Activated naive CD4-positive, alpha-beta T cell treated with anti-CD3 and anti-CD28 coated beads, Interleukin-2, amount 10 ng/mL, durations not matched to agents 7 days and 5 days (primary cell): ENCODE data around the gene GALK1.
"Not testable (repeated sequence)": the region's sequence is repeated elsewhere in the genome, so short reads cannot be mapped to it uniquely, and the experiment has no call there.

Experiments
- CTCF ChIA-PET: fragments of 350-600 bp; sonication (Branson Sonifier 250); formaldehyde crosslinking; loops from one replicate; lab custom pipeline; 2021; ENCODE audit warnings: antibody characterized with exemption; lab: Charles Lee
- DNase-seq: peaks from one replicate; pipeline ENCODE4 v3.0.0-alpha.2; 2020
- H3K27ac Mint-ChIP-seq: one replicate; pipeline ENCODE4 v1.8.0; 2021; ENCODE audit warnings: mild to moderate bottlenecking, moderate library complexity, mixed read lengths
- H3K27me3 Mint-ChIP-seq: one replicate; pipeline ENCODE4 v1.8.0; 2021; ENCODE audit warnings: mild to moderate bottlenecking, mixed read lengths
- H3K36me3 Mint-ChIP-seq: one replicate; pipeline ENCODE4 v1.8.0; 2021; ENCODE audit warnings: mixed read lengths
- H3K4me1 Mint-ChIP-seq: one replicate; pipeline ENCODE4 v1.8.0; 2021; ENCODE audit warnings: mixed read lengths
- H3K4me3 Mint-ChIP-seq: one replicate; pipeline ENCODE4 v1.8.0; 2021; ENCODE audit warnings: mild to moderate bottlenecking, moderate library complexity, mixed read lengths
- H3K9me3 Mint-ChIP-seq: one replicate; pipeline ENCODE4 v1.8.0; 2021; ENCODE audit warnings: mixed read lengths

GALK1 gene

GRCh38 chr17:75778861-75779249 is 13.9 kb upstream of the GALK1 start:
- peak; percentile 84 for DNase-seq
- Mint-ChIP-seq H3K27me3 (peaks cover 9% of the 10 kb centered on the region), H3K9me3 (no peaks in the 10 kb centered on the region), H3K4me3 (peak overlapping the region; percentile 94), H3K4me1 (peaks cover 56% of the 10 kb centered on the region), H3K36me3 (peaks cover 41% of the 10 kb centered on the region), H3K27ac (peak overlapping the region; percentile 99)
- CTCF ChIA-PET, result interaction anchor here (1.6 to 2.0 kb wide), 2 partner anchors 51 to 75 kb away, joined by 3 to 5 read pairs; no protein-coding TSS in a partner anchor

GRCh38 chr17:75778066-75778860 is 13.3 kb upstream of the GALK1 start:
- H3K9me3 Mint-ChIP-seq, H3K27me3 Mint-ChIP-seq, DNase-seq: not testable (repeated sequence)
- Mint-ChIP-seq H3K4me3 (peak overlapping the region; percentile 94), H3K4me1 (peaks cover 50% of the 10 kb centered on the region), H3K36me3 (peaks cover 41% of the 10 kb centered on the region), H3K27ac (peak overlapping the region; percentile 99)
- CTCF ChIA-PET, result interaction anchor here (1.0 to 1.6 kb wide), 2 partner anchors 13 to 75 kb away, joined by 3 read pairs; partner anchors contain the start of gene GALK1

- Mint-ChIP-seq H3K27me3 (peaks cover 9% of the 10 kb centered on the region), H3K36me3 (peaks cover 39% of the 10 kb centered on the region), H3K27ac (peak overlapping the region; percentile 84), H3K4me3 (peak overlapping the region; percentile 94), H3K4me1 (peaks cover 43% of the 10 kb centered on the region), H3K9me3 (no peaks in the 10 kb centered on the region)
- no peak for DNase-seq
- CTCF ChIA-PET, result interaction anchor here (1.0 to 1.6 kb wide), 3 partner anchors 12 to 76 kb away, joined by 3 to 5 read pairs (median 3); partner anchors contain the start of gene GALK1
Observed at GRCh38 chr17:75777296-75777922, 12.4 kb upstream of the GALK1 start.

GRCh38 chr17:75776386-75777295 is 11.6 kb upstream of the GALK1 start:
- H3K9me3 Mint-ChIP-seq, result no peaks in the 10 kb centered on the region
- no peak for DNase-seq
- peaks cover 10% of the 10 kb centered on the region for H3K27me3 Mint-ChIP-seq
- peaks cover 39% of the 10 kb centered on the region for H3K36me3 Mint-ChIP-seq
- CTCF ChIA-PET, result interaction anchor here (0.8 to 1.9 kb wide), 5 partner anchors 11 to 72 kb away, joined by 3 to 6 read pairs (median 5); partner anchors contain the start of gene GALK1
- H3K4me1 Mint-ChIP-seq, result peaks cover 38% of the 10 kb centered on the region
- H3K27ac Mint-ChIP-seq, result peak overlapping the region; percentile 84
- peak overlapping the region; percentile 94 for H3K4me3 Mint-ChIP-seq

GRCh38 chr17:75774991-75775668 is 10.1 kb upstream of the GALK1 start:
- DNase-seq, result no peak
- CTCF ChIA-PET, result interaction anchor here (0.9 to 2.2 kb wide), 4 partner anchors 10 to 41 kb away, joined by 3 to 6 read pairs (median 4); partner anchors contain the start of gene GALK1
- no peaks in the 10 kb centered on the region for H3K9me3 Mint-ChIP-seq
- H3K36me3 Mint-ChIP-seq, result peaks cover 39% of the 10 kb centered on the region
- peaks cover 14% of the 10 kb centered on the region for H3K27me3 Mint-ChIP-seq
- peak overlapping the region; percentile 10 for H3K4me3 Mint-ChIP-seq
- peaks cover 37% of the 10 kb centered on the region for H3K4me1 Mint-ChIP-seq
- peak overlapping the region; percentile 75 for H3K27ac Mint-ChIP-seq

GRCh38 chr17:75774471-75774990 is 9.5 kb upstream of the GALK1 start:
- Mint-ChIP-seq H3K27me3 (peaks cover 12% of the 10 kb centered on the region), H3K4me1 (peaks cover 34% of the 10 kb centered on the region), H3K9me3 (no peaks in the 10 kb centered on the region), H3K4me3 (no peak overlapping the region), H3K36me3 (peaks cover 38% of the 10 kb centered on the region), H3K27ac (peak overlapping the region; percentile 68)
- CTCF ChIA-PET, result interaction anchor here (0.9 to 2.2 kb wide), 3 partner anchors 9 to 56 kb away, joined by 3 to 5 read pairs (median 5); partner anchors contain the start of gene GALK1
- DNase-seq, result no peak

- no peak overlapping the region for H3K27ac Mint-ChIP-seq
- no peak overlapping the region for H3K4me3 Mint-ChIP-seq
- H3K4me1 Mint-ChIP-seq, result peaks cover 34% of the 10 kb centered on the region
- no peaks in the 10 kb centered on the region for H3K9me3 Mint-ChIP-seq
- peaks cover 37% of the 10 kb centered on the region for H3K36me3 Mint-ChIP-seq
- peaks cover 9% of the 10 kb centered on the region for H3K27me3 Mint-ChIP-seq
- CTCF ChIA-PET, result interaction anchor here (0.9 to 2.2 kb wide), 6 partner anchors 9 to 56 kb away, joined by 3 to 10 read pairs (median 4); partner anchors contain the start of gene GALK1
- no peak for DNase-seq
Observed at GRCh38 chr17:75773808-75774470, 8.9 kb upstream of the GALK1 start.

- H3K27ac Mint-ChIP-seq, result peak overlapping the region; percentile 62
- H3K27me3 Mint-ChIP-seq, result peaks cover 5% of the 10 kb centered on the region
- H3K4me3 Mint-ChIP-seq, result no peak overlapping the region
- no peaks in the 10 kb centered on the region for H3K9me3 Mint-ChIP-seq
- DNase-seq, result no peak
- peaks cover 31% of the 10 kb centered on the region for H3K4me1 Mint-ChIP-seq
- H3K36me3 Mint-ChIP-seq, result peaks cover 30% of the 10 kb centered on the region
- CTCF ChIA-PET, result interaction anchor here (1.0 to 2.2 kb wide), 7 partner anchors 9 to 59 kb away, joined by 3 to 10 read pairs (median 4); partner anchors contain the start of gene GALK1
Observed at GRCh38 chr17:75773121-75773807, 8.3 kb upstream of the GALK1 start.

GRCh38 chr17:75771334-75772281 is 6.6 kb upstream of the GALK1 start:
- no peaks in the 10 kb centered on the region for H3K9me3 Mint-ChIP-seq
- peaks cover 14% of the 10 kb centered on the region for H3K36me3 Mint-ChIP-seq
- no peak overlapping the region for H3K4me3 Mint-ChIP-seq
- no peak overlapping the region for H3K27ac Mint-ChIP-seq
- H3K4me1 Mint-ChIP-seq, result peaks cover 16% of the 10 kb centered on the region
- CTCF ChIA-PET, result interaction anchor here (0.9 to 1.6 kb wide), 3 partner anchors 9 to 58 kb away, joined by 3 read pairs; no protein-coding TSS in a partner anchor
- H3K27me3 Mint-ChIP-seq, result peaks cover 14% of the 10 kb centered on the region
- DNase-seq, result no peak

GRCh38 chr17:75769536-75769935 is 4.5 kb upstream of the GALK1 start:
- DNase-seq, result no peak
- no peak overlapping the region for H3K4me3 Mint-ChIP-seq

GRCh38 chr17:75767881-75768280 is 2.9 kb upstream of the GALK1 start:
- Mint-ChIP-seq H3K4me1 (peaks cover 19% of the 10 kb centered on the region), H3K36me3 (no peaks in the 10 kb centered on the region), H3K9me3 (no peaks in the 10 kb centered on the region), H3K27ac (no peak overlapping the region), H3K4me3 (no peak overlapping the region), H3K27me3 (peaks cover 21% of the 10 kb centered on the region)
- CTCF ChIA-PET, result interaction anchor here (0.7 kb wide), 1 partner anchor 301 kb away, joined by 5 read pairs; no protein-coding TSS in a partner anchor
- DNase-seq, result no peak

More at GRCh38 chr17:75769536-75769935, 4.5 kb upstream of the GALK1 start:
- CTCF ChIA-PET, result no interaction called here
- Mint-ChIP-seq H3K36me3 (no peaks in the 10 kb centered on the region), H3K27ac (no peak overlapping the region), H3K27me3 (peaks cover 21% of the 10 kb centered on the region), H3K9me3 (no peaks in the 10 kb centered on the region), H3K4me1 (peaks cover 4% of the 10 kb centered on the region)
